ENCODE measurements around the gene CAMK1D.
"Not testable (repeated sequence)": the region's sequence is repeated elsewhere in the genome, so short reads cannot be mapped to it uniquely, and the experiment has no call there.

The CAMK1D gene

GRCh38 chr10:12717981-12718707 lies 368.8 kb downstream of the CAMK1D start:
- DNase-seq (ENCODE audit: low read depth, low spot score) = peak; percentile 34

GRCh38 chr10:12719365-12719764 lies 370.0 kb downstream of the CAMK1D start:
- H3K4me3 ChIP-seq (ENCODE audit: low read depth, low read length) = no peak overlapping the region
- DNase-seq (ENCODE audit: low read depth, low spot score) = no peak
- in situ Hi-C loops (cut with HindIII; ENCODE audit: low sequenced_read_pairs) = no loop called here
- TF ChIP-seq CTCF (IDR thresholded peaks at IDR 0.05; ENCODE audit: low read depth, low read length) = no peak

More at GRCh38 chr10:12717981-12718707, 368.8 kb downstream of the CAMK1D start:
- no peak for TF ChIP-seq CTCF (IDR thresholded peaks at IDR 0.05; ENCODE audit: low read depth, low read length)
- in situ Hi-C loops (cut with HindIII; ENCODE audit: low sequenced_read_pairs) = no loop called here
- H3K4me3 ChIP-seq (ENCODE audit: low read depth, low read length) = no peak overlapping the region

GRCh38 chr10:12720217-12720981 lies 371.1 kb downstream of the CAMK1D start:
- TF ChIP-seq CTCF (IDR thresholded peaks at IDR 0.05; ENCODE audit: low read depth, low read length) = no peak
- peak; percentile 92 for DNase-seq (ENCODE audit: low read depth, low spot score)
- in situ Hi-C loops (cut with HindIII; ENCODE audit: low sequenced_read_pairs) = no loop called here
- H3K4me3 ChIP-seq (ENCODE audit: low read depth, low read length) = no peak overlapping the region

GRCh38 chr10:12721334-12721733 lies 372.0 kb downstream of the CAMK1D start:
- no peak for DNase-seq (ENCODE audit: low read depth, low spot score)
- in situ Hi-C loops (cut with HindIII; ENCODE audit: low sequenced_read_pairs) = no loop called here
- TF ChIP-seq CTCF (IDR thresholded peaks at IDR 0.05; ENCODE audit: low read depth, low read length) = no peak
- H3K4me3 ChIP-seq (ENCODE audit: low read depth, low read length) = no peak overlapping the region

GRCh38 chr10:12723220-12723619 lies 373.9 kb downstream of the CAMK1D start:
- TF ChIP-seq CTCF (IDR thresholded peaks at IDR 0.05; ENCODE audit: low read depth, low read length) = no peak
- in situ Hi-C loops (cut with HindIII; ENCODE audit: low sequenced_read_pairs) = no loop called here
- H3K4me3 ChIP-seq (ENCODE audit: low read depth, low read length) = no peak overlapping the region
- no peak for DNase-seq (ENCODE audit: low read depth, low spot score)

GRCh38 chr10:12724807-12725579 lies 375.6 kb downstream of the CAMK1D start:
- no peak for DNase-seq (ENCODE audit: low read depth, low spot score)
- TF ChIP-seq CTCF (IDR thresholded peaks at IDR 0.05; ENCODE audit: low read depth, low read length) = no peak
- in situ Hi-C loops (cut with HindIII; ENCODE audit: low sequenced_read_pairs) = no loop called here
- no peak overlapping the region for H3K4me3 ChIP-seq (ENCODE audit: low read depth, low read length)

- H3K4me3 ChIP-seq (ENCODE audit: low read depth, low read length); in situ Hi-C loops (cut with HindIII; ENCODE audit: low sequenced_read_pairs); DNase-seq (ENCODE audit: low read depth, low spot score): not testable (repeated sequence)
Observed at GRCh38 chr10:12725580-12725888, 376.2 kb downstream of the CAMK1D start.

Measured in astrocyte of the spinal cord (primary cell).